Measurements from ENCODE around the gene ABCC3. TPM values are rescaled to one million over a fixed set of nuclear protein-coding genes. Genes with fewer than 3 reads are reported as not detected.

ABCC3 gene
- total and polyA plus RNA-seq, 9 of the 15 experiments (the other 6 are each of a cell fraction or from before 2014, with no cell fraction given): 0.03 to 1.6 (median 0.42) TPM; not detected in 5

DNA sequence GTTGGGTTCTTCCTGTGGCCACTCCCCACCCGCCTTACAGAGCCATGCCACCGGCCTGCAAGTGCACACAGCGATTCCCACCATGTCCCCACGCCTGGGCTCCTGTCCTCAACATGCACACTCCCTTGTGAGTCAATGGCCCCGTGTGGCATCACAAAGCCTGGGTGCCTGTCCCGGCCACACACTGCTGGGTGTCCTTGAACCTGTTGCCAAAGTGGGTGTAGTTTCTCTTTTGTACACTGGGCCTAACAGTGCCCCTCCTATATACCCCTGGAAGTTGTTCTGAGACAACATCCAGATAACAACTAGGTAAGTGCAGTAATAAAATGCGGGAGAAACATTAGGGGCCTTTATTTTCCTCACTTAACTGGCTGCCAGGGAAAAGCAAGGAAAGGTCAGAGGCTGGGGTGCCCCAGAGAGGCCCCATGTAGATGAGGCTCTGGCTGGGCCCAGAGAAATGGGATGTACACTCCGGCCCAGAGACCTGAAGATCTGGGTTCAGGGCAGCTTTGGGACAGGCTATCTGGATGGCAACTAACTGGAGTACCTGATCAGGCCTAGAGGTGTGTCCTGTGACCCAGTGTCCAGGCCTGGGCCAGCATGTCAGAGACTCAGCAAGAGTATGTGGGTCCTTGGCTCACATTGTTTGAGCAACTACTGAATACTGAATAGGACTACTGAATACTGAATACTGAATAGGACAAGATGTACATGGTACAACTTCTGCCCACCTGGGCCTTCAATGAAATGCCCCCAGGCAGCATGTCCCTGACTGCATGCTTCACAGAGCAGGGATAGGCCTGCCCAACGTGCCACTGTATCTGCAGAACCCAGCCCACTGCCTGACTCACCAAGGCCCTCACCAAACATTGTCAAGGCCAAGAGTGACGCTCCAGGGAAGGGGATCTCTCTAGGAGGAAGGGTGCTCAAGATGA is 8.3 kb downstream of the ABCC3 start:
- H3K4me1 ChIP-seq (replicated peaks in 1 of 2; ENCODE audit: control insufficient read depth in 2 of 2, insufficient read depth in 2 of 2, low read length in 2 of 2): peaks cover 14 to 20% of the 10 kb centered on the region in 2 experiments
- no peaks in the 10 kb centered on the region for H3K79me2 ChIP-seq (ENCODE audit: control insufficient read depth, insufficient read depth, low read length)
- peak overlapping the region in 1 of 2 experiments; percentile 62; a peak in 1 of 4 replicates for H3K9ac ChIP-seq (ENCODE audit: insufficient read depth in 1 of 2, low read depth in 2 of 2, low read length in 2 of 2)
- ChIA-PET POLR2A (no interaction called here), CTCF (ENCODE audit: low intra/inter-chr PET ratio) (no interaction called here)
- H3K9me1 ChIP-seq (ENCODE audit: control insufficient read depth, insufficient read depth, low read length): no peaks in the 10 kb centered on the region
- H3K4me3 ChIP-seq: no peak overlapping the region
- in situ Hi-C loops (cut with MboI) (no loop called here), intact Hi-C loops (cut with micrococcal nuclease) (no loop called here)
- 59% methylated on average over 10 of the region's 10 CpGs for WGBS (ENCODE audit: insufficient coverage, low coverage, missing lambda C conversion rate)
- H4K20me1 ChIP-seq (replicated peaks; ENCODE audit: control insufficient read depth, insufficient read depth, low read length): no peaks in the 10 kb centered on the region
- BruUV-seq (replicated peaks): no TSS peak
- ATAC-seq: no peak
- no peak overlapping the region for H3K27ac ChIP-seq (ENCODE audit: extremely low read depth, low read depth, low read length)
- no peak overlapping the region for H2AFZ ChIP-seq (ENCODE audit: low read depth, low read length)
- no peak for FAIRE-seq
- H3K4me2 ChIP-seq (ENCODE audit: insufficient read depth, low read length): no peak overlapping the region
- H3K36me3 ChIP-seq (ENCODE audit: control insufficient read depth, insufficient read depth, low read length): no peaks in the 10 kb centered on the region
- no peak for TF ChIP-seq C11orf30 (IDR thresholded peaks at IDR 0.05; ENCODE audit: low read depth)
- no peak for TF ChIP-seq SREBF2 (CRISPR knock-in tag; IDR thresholded peaks at IDR 0.05)
- TF ChIP-seq, protein P1, sequence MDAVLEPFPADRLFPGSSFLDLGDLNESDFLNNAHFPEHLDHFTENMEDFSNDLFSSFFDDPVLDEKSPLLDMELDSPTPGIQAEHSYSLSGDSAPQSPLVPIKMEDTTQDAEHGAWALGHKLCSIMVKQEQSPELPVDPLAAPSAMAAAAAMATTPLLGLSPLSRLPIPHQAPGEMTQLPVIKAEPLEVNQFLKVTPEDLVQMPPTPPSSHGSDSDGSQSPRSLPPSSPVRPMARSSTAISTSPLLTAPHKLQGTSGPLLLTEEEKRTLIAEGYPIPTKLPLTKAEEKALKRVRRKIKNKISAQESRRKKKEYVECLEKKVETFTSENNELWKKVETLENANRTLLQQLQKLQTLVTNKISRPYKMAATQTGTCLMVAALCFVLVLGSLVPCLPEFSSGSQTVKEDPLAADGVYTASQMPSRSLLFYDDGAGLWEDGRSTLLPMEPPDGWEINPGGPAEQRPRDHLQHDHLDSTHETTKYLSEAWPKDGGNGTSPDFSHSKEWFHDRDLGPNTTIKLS (IDR thresholded peaks at IDR 0.05; ENCODE audit: borderline replicate concordance, low read depth): no peak
- TF ChIP-seq KLF16 (IDR thresholded peaks at IDR 0.05): no peak
- TF ChIP-seq, protein P2, sequence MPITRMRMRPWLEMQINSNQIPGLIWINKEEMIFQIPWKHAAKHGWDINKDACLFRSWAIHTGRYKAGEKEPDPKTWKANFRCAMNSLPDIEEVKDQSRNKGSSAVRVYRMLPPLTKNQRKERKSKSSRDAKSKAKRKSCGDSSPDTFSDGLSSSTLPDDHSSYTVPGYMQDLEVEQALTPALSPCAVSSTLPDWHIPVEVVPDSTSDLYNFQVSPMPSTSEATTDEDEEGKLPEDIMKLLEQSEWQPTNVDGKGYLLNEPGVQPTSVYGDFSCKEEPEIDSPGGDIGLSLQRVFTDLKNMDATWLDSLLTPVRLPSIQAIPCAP (CRISPR knock-in tag; IDR thresholded peaks at IDR 0.05; ENCODE audit: borderline replicate concordance): no peak
- TF ChIP-seq SMAD4 (CRISPR knock-in tag; conservative IDR thresholded peaks at IDR 0.05): no peak
- TF ChIP-seq FOXK2 (conservative IDR thresholded peaks at IDR 0.05 in 1 of 2, IDR thresholded peaks at IDR 0.05 in 1 of 2; ENCODE audit: low read depth in 2 of 2): no peak
- no peak for TF ChIP-seq ZNF668 (CRISPR knock-in tag; IDR thresholded peaks at IDR 0.05)
- no peak for TF ChIP-seq HDAC6 (IDR thresholded peaks at IDR 0.05; ENCODE audit: low read depth, low read length)
- no peak for TF ChIP-seq SMAD2 (IDR thresholded peaks at IDR 0.05; ENCODE audit: low read depth, low read length)
- TF ChIP-seq NR3C1 (CRISPR knock-in tag; IDR thresholded peaks at IDR 0.05): no peak
- H3K9me3 ChIP-seq (replicated peaks; ENCODE audit: control insufficient read depth, insufficient read depth, low read depth, low read length): no peaks in the 10 kb centered on the region
- no peaks in the 10 kb centered on the region for H3K27me3 ChIP-seq (ENCODE audit: control insufficient read depth in 2 of 2, insufficient read depth in 2 of 2, low read length in 2 of 2)
- DNase-seq (ENCODE audit: extremely low read depth in 1 of 4, low spot score in 3 of 4): no peak
